ENCODE measurements around the gene RASGRP1.
A peak's percentile ranks its signal among the peaks of the same experiment; 100 is the strongest.
"Not testable (repeated sequence)": the region's sequence is repeated elsewhere in the genome, so short reads cannot be mapped to it uniquely, and the experiment has no call there.

Gene RASGRP1

DNA sequence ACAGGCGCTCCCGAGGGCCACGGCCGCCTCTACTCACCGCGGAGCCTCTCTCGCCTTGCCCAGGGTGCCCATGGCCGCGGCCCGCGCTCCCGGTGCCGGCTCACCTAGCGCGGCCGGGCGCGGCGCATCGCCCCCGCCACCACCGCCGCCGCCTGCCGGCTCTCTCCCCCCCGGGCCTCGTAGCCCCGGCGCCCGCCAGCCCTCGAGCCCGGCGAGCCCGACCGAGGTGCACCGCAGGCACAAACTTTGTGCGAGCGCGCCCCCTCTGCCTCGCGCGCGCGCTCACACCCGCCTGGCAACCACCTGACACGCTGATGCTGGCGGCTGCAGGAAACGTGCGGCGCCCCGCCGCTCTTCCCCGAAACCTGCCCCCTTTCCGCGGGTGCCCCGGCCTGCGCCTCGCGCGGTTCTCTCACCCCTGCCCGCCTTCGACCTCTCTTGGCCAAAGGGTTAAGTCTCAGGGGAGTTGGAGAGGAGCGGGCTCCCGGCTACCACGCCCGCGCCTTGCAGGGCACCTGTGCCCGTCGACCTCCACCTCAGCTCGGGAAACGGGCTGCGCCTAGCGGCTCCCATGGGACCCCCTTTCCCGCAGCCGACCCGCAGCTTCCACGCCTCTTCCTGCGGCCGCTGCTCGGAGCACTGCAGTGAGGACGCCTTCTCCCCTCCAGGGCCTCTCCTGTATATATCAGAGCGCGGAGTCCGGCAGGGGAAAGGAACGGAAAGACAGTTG, at the start of gene RASGRP1:
Gene RASGRP1, minus strand, starts transcription at position 258 of the 730 bp plus-strand sequence. Its CDS starts 186 bp downstream, at position 72.
- DNase-seq, result peak; percentile 47

DNA sequence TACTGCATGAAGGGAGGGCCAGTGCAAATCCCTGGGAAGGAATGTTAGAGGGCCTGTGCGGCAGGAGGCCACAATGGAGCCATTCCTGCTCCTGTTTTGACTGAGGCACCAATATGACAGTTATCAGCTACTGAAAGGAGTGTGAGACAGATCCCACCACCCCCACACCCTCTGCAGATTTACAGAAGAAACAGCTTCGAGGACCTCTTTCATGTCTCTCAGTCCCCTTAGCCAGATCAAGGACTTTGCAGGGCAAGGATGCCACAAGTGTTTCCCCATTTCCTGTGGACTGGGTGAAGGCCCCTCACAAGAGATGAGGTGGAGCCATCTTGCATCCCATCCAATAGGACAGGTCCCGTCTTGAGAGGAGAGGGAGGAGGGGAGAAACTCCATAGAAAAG, 48.5 kb upstream of the RASGRP1 start:
- DNase-seq, result no peak

DNA sequence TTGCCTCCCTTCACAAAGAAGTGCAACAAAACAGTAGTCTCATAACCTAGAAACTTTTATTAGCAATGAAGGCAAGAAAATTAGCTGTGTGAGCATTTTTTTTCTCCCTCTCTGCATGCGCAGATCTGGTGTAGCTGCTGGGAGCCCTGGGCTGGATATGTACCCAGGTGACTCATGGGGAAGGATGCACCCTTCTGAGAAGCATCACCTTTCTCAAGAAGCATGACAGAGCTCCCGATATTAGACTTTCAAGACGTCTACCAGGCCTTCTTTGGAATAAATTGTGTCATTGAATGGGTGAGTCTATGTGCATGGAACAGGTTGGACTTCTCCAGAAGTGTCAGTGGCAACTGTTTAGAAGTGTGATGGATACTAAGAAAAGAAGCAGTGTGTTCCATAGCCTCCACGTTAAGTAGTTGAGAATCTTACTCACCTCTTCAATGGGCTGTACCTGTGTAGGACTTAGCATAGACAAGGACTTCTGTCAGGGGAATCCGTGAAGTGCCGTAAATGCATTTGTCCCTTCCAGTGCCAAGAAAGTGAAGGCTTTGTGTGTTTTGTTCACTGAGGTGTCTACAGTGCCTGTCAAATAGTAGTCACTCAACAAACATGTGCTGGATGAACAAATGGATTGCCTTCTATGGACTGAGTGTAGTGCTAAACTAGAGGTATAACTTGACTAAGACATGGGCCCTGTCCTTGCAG, 47.7 kb upstream of the RASGRP1 start:
- DNase-seq, result no peak

DNA sequence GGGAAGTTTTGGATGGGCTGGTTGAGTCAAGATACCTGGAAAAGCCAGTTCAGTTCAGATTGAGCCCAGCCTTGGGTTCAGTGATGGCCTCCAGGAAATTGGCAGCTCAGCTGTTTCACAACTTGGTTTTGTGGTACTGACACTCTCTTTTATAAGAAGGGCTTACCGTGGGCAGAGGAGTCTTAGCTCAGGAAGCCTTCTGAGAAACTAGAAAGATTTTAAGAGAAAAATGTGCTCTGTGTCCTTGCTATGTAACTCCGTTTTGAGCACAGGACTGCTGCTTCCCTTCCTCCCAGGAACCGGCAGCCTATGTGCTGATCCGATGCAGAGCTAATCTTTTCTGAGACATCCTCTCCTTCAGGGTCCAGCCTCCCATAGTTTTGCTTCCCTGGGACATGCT, 46.6 kb upstream of the RASGRP1 start:
- DNase-seq, result no peak

DNA sequence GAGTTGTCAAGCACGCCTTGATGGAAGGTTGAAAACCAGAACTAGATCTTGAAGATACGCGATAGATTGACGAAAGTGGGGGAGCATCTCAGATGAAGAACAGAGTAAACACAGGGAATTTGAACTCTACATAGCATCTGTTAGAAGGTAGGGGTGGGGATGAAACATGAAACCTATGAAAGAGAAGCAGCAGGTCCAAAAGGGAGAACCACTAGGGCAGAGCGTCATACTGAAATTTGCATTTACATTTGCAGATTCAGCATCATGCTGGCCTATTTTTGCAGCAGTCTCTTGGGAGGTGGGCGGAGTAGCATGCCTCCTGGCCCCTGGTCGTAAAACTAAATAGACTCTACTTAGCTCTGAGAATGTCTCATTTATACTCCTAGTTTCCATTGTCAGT, 46.1 kb upstream of the RASGRP1 start:
- no peak for DNase-seq

DNA sequence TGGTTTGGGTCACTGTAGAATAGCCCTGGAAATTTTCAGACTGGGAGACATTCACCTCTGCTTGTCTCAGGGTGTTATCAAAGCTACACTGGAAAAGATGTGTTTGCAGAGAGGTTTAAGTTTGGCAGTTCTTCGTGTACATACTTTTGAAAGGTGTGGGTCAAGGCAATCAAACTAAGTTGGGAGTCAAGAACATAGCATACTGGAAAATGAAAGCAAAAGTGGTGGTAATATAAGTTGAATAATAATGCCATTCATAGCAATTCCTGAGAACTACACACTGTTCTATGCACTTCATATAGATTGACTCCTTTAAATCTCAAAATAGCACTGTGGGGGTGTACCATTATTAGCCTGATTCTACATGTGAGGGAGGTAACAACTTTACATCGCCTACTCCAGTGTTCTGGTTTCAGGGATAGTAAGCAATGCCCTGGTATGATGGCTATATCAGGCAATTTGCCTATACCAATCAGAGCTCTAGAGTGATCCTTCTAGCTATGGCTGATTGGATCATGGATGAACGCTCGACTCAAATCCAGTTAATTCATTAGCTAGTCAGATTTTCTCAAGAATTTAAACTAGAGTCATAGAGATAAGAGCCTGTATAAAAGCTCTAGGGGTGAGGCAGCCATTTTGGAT, 44.6 kb upstream of the RASGRP1 start:
- DNase-seq, result no peak

DNA sequence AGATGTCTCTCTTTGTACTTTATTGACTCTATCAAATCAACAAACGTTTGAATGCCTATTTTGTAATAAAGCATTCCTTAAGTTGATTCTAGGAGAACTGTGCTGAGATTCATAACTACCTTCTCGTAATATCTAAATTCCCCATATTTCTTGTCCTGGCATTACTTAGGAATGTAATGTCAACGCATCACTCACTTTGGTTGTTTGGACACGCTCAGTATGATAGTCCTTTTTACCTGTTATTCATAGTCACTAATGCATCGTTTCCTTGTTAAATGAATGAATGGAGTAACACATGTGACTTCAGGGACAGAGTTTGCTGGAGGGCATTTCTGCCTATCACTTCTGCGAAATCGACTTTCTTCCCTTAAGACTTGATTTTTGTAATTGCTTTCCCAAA, 44.1 kb upstream of the RASGRP1 start:
- DNase-seq, result no peak

DNA sequence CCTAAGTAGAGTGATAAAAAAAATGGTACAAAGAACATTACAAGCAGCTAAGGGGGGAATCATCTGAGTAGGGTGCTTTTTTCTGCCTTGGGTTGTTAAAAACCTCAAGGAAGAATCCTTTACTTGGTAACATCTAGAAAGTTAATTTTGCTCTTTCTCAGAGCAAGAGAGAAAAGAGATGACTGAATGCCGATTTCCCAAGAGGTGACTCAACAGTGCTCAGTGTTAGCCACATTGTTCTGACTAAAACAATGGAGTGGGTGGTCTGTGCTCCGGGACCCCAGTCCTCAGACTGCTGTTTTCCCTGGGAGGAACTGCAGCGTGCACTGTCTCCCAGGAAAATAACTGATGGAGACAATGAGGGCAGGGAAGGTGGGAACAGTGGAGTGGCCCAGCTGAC, 41.1 kb upstream of the RASGRP1 start:
- DNase-seq, result no peak

DNA sequence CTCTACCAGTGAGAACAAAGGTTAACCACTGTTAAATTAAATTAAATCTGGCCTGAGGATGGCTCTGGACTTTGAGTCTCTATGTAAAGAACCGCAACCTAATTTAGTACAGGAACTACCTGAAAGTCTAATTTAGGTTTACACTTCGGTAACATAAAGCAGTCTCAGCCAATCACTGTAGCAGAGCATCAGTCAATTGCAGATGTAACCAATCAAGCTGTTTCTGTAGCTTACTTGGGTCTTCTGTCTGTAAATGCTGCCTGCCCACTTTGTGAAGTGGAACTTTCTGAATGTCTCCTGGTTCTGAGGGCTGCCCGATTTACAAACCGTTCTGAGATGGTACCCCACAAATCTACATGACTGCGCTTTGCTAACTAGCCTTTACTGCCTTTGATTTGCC, 39.1 kb upstream of the RASGRP1 start:
- DNase-seq, result no peak

DNA sequence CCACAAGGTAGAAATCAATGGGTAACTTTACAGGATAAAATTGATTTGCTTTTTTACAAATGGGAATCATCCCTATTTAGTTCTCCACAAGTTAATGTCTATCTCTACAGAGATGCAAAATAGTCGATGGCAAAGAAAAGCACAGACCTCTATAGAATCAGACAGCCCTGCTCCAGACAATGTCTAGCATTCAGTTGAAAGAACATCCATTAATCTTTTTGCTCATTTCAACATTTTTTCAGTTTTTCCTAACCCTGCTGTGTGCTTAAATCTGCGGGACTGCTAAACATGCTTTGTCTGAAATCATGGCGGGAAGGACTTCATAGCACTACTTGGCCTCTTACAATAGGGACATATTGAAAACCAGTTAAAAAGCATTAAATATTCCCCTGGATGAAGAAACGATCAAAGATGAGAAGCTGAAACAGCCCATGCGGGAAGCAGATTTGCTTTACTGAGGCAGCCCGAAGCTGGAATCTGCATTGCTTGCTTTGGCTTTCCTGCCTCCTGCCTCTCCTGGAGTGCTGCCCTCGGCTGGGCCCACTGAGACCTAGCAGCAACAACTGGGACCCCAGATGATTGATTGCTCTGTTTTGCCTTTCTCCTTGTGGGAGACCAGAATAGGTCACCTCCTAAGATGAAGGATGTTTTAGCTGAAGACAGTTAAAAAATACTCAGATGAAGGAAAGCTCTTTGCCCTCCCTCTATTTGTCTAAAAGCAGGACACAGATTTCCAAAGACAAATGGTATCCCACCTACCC, 38.5 kb upstream of the RASGRP1 start:
- no peak for DNase-seq

DNA sequence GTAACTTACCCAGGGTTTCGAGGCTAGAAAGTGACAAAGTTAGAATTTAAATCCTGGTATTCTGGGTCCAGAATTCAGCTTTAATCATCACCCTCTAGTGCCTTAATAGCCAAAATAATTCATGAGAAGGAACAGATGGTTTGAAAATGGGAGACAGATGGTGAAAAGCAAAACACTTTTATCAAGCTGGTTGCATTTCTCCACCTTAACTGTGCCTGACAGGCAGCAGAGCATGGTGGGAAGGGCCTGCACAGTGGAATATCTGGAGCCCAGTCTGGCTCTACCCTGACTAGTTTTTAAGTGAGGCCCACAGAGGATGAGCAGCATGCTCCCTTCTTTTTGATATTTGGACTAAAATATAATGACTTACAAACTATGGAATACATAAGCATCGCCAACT, 35.6 kb upstream of the RASGRP1 start:
- DNase-seq, result peak; percentile 94

DNA sequence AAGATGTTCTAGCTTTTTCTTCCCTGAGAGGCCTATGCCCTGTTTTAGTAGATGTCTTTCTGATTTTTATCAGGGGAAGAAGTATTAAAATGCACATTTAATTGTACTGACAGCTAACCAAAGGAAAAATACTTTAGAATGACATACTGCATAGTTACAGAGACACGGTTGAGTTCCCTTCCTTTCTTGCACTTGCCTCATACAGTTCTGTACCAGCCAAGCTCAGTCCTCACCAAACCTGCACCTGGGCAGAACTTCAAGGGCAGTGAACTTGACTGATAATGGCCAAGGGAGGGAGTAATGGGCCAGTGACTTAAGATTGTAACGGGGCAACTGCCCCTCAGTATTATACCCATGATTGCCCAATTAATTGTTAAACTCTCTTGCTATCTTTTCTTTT, 34.1 kb upstream of the RASGRP1 start:
- DNase-seq, result no peak

DNA sequence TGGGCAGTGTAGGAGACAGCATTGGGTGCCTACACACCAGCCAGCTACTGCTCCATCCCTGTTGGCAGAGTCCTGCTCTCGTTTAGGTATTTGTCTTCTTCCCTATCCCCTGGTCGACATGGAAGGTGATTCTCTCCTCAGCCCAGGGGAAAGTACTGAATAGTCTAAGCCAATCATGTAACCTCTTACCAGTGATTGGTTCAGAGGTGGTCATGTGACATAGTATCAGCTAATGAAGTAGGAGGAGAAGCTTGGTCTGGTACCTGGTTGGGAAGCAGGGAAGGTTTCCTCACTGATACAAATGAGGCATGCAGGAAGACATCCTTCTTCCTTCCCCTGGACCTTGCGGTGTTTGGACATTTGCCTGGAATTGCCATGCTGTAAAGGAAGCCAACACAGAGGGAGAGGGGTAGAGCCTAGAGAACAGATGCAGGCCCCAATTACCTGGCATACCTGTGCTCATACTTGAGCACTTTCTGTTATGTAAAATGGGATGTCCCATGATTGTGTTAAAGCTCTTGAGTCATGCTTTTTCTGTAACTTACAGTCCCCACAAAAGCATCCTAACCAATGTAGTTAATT, 32.7 kb upstream of the RASGRP1 start:
- DNase-seq, result no peak

DNA sequence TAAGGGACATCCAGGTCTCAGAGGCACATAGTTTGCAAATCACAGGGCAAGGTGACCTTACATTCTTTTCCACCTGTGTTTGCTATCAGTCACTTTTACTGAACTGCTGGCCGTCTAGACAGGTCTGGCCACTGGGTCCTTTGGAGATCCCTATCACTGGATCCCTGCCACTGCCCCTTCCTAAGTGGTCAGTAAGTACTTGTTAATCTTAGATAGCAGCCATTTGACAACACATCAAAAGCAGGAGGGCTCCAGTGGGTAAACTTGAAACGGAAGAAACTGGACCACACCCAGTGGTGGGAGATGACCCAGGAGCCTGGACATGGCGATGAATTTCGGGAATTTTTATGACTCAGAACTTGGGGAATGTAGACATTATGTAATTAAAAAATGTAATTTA, 28.9 kb upstream of the RASGRP1 start:
- DNase-seq, result no peak

DNA sequence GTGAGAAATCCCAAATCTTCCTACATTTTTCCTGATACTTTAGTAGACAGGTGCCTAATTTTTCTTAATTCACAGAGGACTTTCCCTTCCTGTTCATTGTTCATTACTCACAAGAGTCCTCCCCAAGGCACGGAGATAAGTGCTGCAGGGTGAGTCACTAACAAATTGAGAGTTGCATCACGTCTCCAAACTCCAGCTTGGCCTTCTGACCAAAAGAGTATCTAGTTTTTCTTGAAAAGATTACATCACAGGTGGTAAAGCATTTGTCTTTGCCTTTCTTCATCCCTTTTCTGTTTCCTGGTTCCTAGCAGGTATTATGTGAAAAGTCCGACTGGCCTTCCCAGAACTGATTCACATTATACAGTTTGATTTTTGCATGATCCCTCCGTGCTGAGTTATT, 24.9 kb upstream of the RASGRP1 start:
- DNase-seq, result no peak

DNA sequence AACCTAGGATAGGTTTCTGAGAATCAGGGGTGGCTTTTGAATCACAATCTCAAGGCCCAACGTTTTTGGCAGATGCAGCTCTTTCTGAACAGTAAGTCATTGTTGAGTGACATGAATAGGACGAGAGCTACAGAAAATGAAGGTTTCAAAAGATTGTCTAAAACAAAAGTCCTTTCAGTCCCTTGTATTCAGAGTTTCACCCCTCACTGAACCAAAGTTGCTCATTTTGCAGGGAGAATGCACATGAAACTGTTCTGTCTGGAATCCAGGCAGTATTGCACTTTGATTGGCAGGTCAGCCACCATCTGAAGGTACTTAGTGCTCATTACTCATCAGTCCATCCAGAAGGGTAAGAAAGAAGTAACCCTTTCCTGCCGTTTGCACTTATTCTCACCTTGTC, 24.1 kb upstream of the RASGRP1 start:
- DNase-seq, result no peak

DNA sequence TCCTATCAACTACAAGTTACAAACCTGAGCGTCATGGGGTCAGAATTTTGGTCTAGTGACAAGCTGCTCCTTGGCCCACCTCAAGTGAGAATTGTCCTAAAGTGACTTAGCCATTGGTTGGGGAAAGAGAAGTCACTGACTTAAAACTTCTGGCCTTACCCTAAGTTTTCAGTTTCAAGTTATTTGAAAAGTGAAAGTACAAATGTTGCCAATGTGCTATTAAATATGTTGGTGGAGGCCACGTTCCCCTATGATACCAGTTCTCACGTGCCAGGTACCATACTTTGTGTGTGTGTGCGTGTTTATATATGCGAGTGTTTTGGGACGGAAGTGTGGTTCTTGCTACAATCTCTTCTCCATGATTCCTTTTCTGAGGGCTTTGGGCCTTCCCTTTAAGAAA, 22.6 kb upstream of the RASGRP1 start:
- no peak for DNase-seq

DNA sequence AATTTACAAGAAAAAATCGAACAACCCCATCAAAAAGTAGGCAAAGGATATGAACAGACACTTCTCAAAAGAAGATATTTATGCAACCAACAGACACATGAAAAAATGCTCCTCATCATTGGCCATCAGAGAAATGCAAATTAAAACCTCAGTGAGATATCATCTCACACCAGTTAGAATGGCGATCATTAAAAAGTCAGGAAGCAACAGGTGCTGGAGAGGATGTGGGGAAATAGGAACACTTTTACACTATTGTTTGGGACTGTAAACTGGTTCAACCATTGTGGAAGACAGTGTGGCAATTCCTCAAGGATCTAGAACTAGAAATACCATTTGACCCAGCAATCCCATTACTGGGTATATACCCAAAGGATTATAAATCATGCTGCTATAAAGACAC, 21.4 kb upstream of the RASGRP1 start:
- DNase-seq, result not testable (repeated sequence)

DNA sequence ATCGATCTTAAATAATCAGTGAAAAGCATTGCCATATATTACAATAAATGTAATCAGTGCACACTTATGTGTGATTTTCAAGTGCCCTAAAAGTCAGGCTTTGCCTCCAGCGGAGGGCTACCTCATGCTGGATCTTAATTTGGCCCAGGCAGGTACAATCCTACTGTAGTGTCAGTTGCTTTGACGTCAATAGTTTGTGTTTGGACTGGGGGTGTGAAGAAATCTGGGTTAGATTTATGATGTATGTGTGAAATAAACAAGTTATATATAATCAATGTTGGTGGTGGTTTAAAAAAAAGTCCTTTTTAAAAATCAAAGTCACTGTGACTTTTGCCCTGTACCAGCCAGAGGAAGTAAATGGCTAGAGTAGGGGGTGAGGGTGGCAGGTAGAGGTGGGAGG, 14.0 kb upstream of the RASGRP1 start:
- DNase-seq, result no peak

DNA sequence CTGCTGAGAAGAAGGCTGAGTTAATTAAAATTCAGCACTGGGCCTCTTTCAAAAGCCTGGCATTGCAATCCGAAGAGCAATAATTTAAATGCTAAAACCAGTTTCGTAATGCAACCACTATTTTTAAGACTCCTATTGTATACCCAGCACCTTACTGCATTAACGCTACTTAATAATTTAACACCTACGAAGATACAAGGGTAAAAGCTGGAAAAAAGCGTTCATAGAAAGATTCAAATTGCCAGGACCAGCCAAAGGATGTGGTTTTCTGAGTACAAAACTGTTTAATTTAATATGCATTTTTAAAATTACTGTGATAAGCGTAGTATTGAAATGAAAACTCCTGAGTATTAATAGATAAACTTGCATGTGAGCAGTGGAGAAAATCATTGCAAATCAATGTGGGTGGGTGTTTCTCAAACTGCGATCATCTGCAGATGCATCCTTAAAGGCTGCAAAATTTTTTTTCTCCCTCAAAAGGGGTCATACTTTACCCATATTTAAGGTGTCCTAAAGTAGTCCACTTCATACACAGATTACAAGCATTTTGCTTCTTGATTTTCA, 12.9 kb upstream of the RASGRP1 start:
- DNase-seq, result no peak

DNA sequence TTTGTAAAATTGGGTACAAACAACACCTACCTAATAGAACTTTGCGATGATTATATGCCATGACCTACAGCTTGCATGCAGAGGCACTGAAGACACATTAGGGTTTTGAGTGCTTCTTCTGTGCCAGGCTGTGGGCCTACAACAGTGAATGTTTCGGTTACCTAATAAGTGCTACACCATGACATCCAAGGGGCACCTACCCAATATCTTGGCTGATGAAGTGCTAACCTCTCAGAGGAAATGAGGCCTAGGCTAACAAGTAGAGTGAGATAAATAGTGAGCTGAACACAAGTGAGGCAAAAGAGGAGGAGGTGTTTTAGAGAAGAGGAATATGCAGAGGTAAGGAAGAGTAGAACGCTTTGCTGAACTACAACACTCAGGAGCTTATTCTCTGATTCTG, 12.2 kb upstream of the RASGRP1 start:
- no peak for DNase-seq

DNA sequence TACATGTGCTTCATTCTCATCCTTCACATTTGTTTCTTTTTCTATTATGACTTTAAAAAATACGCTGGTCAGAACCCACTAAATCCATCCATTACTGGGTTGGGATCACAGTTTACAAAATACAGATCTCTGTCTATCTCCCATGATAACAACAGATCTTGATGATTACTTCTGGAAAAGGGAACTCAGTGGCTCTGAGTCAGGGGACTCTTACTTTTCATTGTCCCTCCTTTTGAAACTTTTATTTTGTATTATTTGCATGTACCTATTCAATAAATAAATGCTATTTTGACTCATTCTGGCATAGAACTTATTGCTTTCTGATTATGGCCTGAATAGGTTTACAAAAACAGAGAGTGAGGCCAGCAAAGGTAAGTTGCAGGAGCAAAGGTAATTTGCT, 11.6 kb upstream of the RASGRP1 start:
- DNase-seq, result no peak

DNA sequence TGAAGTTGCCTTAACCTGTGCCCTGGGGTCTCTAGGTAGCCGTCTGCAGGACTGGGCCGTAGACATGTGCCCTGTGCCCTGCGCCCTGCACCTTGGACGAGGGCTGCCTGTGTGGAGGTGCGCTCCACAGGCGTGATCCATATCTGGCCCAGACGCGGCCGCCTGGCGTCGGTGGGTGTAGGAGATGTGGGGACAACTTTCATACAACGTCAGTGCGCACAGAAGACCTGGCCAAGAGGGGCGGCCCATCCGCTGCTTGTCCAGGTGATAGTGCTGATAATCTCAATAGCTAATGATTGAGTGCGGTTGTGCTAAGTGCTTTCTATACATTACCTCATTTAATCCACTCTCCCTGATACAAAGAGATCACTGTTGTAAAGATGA, 665 bp upstream of the RASGRP1 start:
- no peak for DNase-seq
